AG10803 (cell line): ENCODE results near the gene CEP170B.

Experiments used
- DNase-seq: peaks from one replicate; pipeline ENCODE4 v3.0.0; 2010; ENCODE audit warnings: low read depth
- H3K4me3 ChIP-seq: 2 replicates; pipeline ENCODE4 v1.5.1; 2011; ENCODE audit warnings: mild to moderate bottlenecking, low read length, control low read depth
- TF ChIP-seq, protein P1 (sequence below): conservative IDR thresholded peaks from 2 replicates; pipeline ENCODE4 v1.5.1; 2011; ENCODE audit warnings: mild to moderate bottlenecking, low read length, control low read depth, inconsistent platforms

Gene CEP170B

DNA sequence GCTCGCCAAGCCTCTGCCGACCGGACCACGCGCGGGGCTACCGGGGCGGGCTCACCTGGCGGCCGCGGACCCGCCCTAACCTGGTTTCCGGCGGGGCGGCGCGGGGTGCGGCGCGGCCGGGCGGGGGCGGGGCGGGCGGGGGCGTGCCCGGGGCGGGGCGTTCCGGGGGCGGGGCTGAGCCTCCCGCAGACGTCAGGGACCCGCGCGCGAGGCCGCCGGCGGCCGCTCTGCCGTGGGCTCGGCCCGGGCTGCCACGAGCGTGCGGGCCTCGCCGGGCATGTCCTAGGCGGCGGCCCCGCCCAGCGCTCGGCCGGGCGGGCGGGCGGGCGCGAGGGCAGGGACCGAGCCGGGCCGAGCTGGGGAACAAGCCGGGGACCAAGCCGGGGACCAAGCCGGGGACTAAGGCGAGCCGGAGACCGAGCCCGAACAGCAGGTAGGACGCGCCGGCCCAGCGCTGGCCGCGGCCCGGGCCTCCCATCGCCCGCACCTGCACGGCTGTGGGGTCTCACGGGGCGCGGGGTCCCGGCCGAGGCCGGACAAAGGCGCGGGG, at the start of gene CEP170B:
Gene CEP170B, plus strand, starts transcription at position 188 of the 550 bp plus-strand sequence. CDS start 3,183 bp downstream, outside the sequence.
- DNase-seq: peak; percentile 52
- peak within 1 kb of the TSS; percentile 73 for H3K4me3 ChIP-seq
- TF ChIP-seq, protein P1, sequence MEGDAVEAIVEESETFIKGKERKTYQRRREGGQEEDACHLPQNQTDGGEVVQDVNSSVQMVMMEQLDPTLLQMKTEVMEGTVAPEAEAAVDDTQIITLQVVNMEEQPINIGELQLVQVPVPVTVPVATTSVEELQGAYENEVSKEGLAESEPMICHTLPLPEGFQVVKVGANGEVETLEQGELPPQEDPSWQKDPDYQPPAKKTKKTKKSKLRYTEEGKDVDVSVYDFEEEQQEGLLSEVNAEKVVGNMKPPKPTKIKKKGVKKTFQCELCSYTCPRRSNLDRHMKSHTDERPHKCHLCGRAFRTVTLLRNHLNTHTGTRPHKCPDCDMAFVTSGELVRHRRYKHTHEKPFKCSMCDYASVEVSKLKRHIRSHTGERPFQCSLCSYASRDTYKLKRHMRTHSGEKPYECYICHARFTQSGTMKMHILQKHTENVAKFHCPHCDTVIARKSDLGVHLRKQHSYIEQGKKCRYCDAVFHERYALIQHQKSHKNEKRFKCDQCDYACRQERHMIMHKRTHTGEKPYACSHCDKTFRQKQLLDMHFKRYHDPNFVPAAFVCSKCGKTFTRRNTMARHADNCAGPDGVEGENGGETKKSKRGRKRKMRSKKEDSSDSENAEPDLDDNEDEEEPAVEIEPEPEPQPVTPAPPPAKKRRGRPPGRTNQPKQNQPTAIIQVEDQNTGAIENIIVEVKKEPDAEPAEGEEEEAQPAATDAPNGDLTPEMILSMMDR: no peak

DNA sequence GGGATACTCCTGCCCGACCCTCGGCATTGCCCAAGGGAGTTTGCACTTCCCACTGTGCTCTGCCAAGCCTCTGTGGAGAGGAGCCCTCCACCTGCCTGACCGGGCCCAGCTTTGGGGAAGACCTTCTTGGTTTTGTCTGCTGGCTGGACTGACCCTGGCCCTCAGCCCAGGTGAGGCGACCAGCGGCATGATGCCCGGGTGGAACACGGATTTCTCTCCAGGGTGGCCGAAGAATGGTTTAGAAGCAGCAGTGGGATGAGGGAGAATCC, 48.5 kb upstream of the CEP170B start:
- peak overlapping the region; percentile 90 for H3K4me3 ChIP-seq
- no peak for DNase-seq
- TF ChIP-seq, protein P1: no peak

DNA sequence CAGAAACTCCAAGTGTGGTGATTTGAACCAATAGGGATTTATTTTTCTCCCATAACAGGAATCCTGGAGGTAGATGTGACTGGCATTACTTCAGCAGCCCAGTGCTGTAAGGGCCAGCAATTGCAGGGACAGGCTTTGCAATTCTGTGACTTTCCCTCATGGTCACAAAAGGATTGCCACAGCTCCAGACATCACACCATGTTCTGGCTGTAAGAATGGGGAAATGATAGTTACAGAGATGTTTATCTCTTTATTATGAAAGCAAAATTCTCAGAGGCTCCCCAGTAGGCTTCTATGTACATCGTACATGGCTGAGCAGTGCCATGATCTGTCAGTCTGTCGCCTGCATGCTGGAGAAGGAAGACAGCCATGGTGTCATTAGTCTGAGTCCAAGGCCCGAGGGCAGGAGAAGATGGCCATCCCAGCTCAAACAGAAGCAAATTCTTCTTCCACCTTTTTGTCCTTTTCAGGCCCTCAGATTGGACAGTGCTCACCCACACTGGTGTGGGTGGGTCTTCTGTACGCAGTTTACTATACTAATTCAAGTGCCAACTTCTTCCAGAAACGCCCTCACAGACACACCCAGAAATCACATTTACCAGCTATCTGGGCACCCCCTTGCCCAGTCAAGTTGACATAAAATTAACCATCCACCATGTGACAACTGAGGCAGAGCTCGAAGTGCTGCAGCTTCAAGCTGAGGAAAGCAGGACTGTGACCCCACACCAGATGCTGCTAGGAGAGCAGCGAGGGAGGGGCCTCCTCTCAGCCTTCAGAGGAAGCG, 46.9 kb upstream of the CEP170B start:
- TF ChIP-seq, protein P1: no peak
- DNase-seq: no peak
- no peak overlapping the region for H3K4me3 ChIP-seq

DNA sequence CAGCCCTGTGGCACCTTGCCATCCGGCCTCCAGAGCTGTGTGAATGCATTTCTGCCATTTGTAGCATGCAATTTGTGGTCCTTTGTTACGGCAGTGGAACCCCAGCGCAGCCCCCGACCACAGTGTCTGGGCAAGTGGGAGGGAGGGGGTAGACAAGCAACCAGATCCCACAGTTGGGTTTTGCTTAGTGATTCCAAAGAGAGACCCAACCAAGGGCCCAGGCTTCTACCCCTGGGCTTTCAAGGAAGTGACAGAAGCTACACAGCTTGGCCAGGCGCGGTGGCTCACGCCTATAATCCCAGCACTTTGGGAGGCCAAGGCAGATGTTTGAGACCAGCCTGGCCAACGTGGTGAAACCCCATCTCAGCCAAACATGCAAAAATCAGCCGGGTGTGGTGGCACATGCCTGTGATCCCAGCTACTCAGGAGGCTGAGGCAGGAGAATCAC, 46.3 kb upstream of the CEP170B start:
- no peak for DNase-seq
- TF ChIP-seq, protein P1: no peak
- no peak overlapping the region for H3K4me3 ChIP-seq

DNA sequence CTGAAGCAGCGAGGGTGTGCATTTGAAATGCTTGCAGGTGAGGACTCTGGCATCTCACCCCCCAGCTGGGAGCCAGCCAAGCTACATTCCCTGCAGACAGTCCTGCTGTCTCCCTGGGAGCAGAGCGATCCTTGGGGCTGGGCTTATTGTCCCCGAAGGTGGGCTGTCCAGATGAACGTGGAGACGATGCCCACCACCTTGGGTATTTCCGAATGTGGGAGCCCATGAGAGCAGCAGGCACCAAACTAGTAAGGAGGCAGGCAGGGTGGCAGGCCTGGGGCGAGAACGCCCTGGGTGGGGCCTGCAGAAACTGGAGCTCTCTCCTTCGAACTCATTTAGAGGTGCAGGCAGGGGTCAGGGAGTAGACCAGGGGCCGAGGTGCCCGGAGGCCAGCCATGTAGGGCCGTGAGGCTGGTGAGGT, 45.7 kb upstream of the CEP170B start:
- TF ChIP-seq, protein P1: no peak
- no peak overlapping the region for H3K4me3 ChIP-seq
- no peak for DNase-seq

DNA sequence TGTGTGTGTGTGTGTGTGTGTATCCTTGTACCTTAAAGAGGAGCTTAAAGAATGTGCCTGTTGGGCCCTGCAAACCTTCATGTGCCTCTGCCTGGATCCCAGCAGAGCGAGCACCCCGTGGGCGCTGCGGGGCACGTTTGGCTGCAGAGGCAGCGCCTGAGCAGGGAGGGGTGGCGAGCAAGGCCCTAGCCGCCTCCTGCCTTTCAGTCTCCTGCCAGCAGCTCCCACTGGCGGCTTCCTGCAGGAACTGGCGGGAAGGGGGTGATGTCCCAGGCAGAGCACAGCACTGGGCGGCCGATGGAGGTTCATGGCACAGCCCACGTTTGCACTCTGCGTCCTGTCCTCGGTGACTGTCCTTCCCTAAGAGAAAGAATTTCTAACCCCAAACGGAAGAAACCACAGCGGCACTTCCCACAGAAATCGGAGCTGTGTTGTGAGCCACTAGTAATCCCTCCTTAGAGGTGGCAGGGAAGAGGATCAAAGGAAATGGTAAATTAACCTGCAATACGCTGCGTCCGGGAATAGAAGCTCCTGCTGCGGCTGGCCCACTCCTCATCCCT, 44.3 kb upstream of the CEP170B start:
- H3K4me3 ChIP-seq: no peak overlapping the region
- TF ChIP-seq, protein P1: peak; percentile 55
- DNase-seq: peak; percentile 61
